Measurements from ENCODE around the gene SETMAR.

DNA sequence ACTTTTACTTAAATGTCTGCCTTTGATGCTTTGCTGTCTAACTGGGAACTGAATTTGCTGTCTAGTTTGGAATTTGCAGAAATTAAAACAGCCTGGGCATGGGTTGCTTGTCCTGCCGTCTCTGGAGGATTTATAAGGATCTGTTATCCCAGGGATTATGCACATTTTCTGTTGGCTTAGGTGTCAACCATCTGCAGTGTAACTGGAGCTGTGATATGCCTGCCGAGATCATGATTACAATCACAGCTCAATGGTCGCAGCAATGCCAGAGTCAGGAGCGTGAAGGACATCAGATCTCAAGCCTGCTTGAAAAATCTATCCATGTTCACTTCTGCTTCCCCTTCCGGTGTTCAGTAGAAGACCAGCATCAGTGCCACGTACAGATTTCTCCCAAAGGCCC lies 41.8 kb upstream of the SETMAR start:
- TF ChIP-seq EZH2 (IDR thresholded peaks at IDR 0.05; ENCODE audit: borderline replicate concordance, insufficient read depth, low read depth, low read length, poor library complexity, severe bottlenecking), result no peak
- TF ChIP-seq, protein P1, sequence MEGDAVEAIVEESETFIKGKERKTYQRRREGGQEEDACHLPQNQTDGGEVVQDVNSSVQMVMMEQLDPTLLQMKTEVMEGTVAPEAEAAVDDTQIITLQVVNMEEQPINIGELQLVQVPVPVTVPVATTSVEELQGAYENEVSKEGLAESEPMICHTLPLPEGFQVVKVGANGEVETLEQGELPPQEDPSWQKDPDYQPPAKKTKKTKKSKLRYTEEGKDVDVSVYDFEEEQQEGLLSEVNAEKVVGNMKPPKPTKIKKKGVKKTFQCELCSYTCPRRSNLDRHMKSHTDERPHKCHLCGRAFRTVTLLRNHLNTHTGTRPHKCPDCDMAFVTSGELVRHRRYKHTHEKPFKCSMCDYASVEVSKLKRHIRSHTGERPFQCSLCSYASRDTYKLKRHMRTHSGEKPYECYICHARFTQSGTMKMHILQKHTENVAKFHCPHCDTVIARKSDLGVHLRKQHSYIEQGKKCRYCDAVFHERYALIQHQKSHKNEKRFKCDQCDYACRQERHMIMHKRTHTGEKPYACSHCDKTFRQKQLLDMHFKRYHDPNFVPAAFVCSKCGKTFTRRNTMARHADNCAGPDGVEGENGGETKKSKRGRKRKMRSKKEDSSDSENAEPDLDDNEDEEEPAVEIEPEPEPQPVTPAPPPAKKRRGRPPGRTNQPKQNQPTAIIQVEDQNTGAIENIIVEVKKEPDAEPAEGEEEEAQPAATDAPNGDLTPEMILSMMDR (IDR thresholded peaks at IDR 0.05), result no peak
